ENCODE measurements around the gene SRM. TPM values are rescaled to one million over a fixed set of nuclear protein-coding genes. Genes with fewer than 3 reads are reported as not detected.

SRM gene
- total RNA-seq, 1 experiment from 2014 or later = 150 TPM

DNA sequence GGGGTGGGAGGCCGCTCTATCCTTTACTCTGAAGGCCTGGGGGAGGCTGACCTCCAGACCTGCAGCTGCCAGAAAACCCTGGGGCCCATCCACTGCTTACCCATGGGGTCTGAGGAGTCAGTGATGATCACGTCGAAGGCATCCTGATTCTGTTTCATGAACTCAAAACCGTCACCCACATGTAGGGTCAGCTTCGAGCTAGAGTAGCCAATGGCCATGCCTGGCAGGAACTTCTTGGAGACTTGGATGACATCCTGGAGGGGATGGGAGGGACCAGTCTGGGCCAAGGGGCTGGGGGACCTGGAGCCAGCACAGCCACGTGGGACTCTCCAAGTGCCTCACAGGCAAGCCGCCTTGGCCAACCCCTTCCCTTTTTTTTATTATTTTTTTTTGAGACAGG, 3.3 kb downstream of the SRM start:
- intact Hi-C loops (cut with micrococcal nuclease) = no loop called here
- no peak overlapping the region for H3K9ac ChIP-seq (ENCODE audit: low read length)
- POLR2A ChIA-PET = no interaction called here
- TF ChIP-seq ZBTB33 (IDR thresholded peaks at IDR 0.05; ENCODE audit: extremely low read depth, insufficient replicate concordance, low read length) = no peak
- TF ChIP-seq FOSL1 (IDR thresholded peaks at IDR 0.05; ENCODE audit: low read depth) = no peak
- no peak for TF ChIP-seq SIN3A (IDR thresholded peaks at IDR 0.05; ENCODE audit: low read depth)
- no peak for TF ChIP-seq YY1 (IDR thresholded peaks at IDR 0.05; ENCODE audit: extremely low read depth, insufficient replicate concordance, low read depth, low read length)
- TF ChIP-seq REST (IDR thresholded peaks at IDR 0.05; ENCODE audit: low read depth) = no peak
- TF ChIP-seq EZH2phosphoT487 (IDR thresholded peaks at IDR 0.05; ENCODE audit: borderline replicate concordance) = no peak
- TF ChIP-seq JUND (IDR thresholded peaks at IDR 0.05) = no peak
- TF ChIP-seq, protein P1, sequence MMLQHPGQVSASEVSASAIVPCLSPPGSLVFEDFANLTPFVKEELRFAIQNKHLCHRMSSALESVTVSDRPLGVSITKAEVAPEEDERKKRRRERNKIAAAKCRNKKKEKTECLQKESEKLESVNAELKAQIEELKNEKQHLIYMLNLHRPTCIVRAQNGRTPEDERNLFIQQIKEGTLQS (IDR thresholded peaks at IDR 0.05) = no peak
- no peak for TF ChIP-seq SP1 (IDR thresholded peaks at IDR 0.05; ENCODE audit: low read depth)
- TF ChIP-seq POLR2A (IDR thresholded peaks at IDR 0.05; ENCODE audit: borderline replicate concordance, extremely low read depth, insufficient read depth, insufficient read length) = no peak
- TF ChIP-seq EZH2 (IDR thresholded peaks at IDR 0.05) = no peak
- H3K27ac ChIP-seq (ENCODE audit: low read depth, low read length) = no peak overlapping the region
- peaks cover 44% of the 10 kb centered on the region for H3K79me2 ChIP-seq (ENCODE audit: insufficient read depth, low read length)
- peaks cover 2 to 25% of the 10 kb centered on the region in 2 experiments; a peak in 2 of 4 replicates for H3K36me3 ChIP-seq (ENCODE audit: control insufficient read depth in 1 of 2, insufficient read depth in 2 of 2, low read length in 2 of 2)
- BruUV-seq (replicated peaks) = no TSS peak
- H4K20me1 ChIP-seq (ENCODE audit: insufficient read depth) = no peaks in the 10 kb centered on the region
- RAD21 ChIA-PET (ENCODE audit: low non-redundant PET in 1 of 2, low total read pairs in 2 of 2, uncharacterized antibody in 2 of 2, unreplicated experiment in 2 of 2) = no interaction called here
- CTCF ChIA-PET = interaction anchor here (0.6 kb wide), 1 partner anchor 165 kb away, joined by 3 read pairs; no protein-coding TSS in a partner anchor
- H3K27me3 ChIP-seq (ENCODE audit: insufficient read depth, low read length) = no peaks in the 10 kb centered on the region
- no peak overlapping the region for H3K4me2 ChIP-seq (ENCODE audit: low read length)
- H3K9me3 ChIP-seq (ENCODE audit: control insufficient read depth in 1 of 2, insufficient read depth in 1 of 2, low read depth in 1 of 2, low read length in 2 of 2) = no peaks in the 10 kb centered on the region
- no peaks in the 10 kb centered on the region for H3K9me2 ChIP-seq (ENCODE audit: insufficient read depth)
- DNase-seq (ENCODE audit: low read depth, low spot score) (no peak), ATAC-seq (no peak)
- H2AFZ ChIP-seq (ENCODE audit: low read depth, low read length, poor library complexity, severe bottlenecking) = no peak overlapping the region
- peaks cover 6 to 21% of the 10 kb centered on the region in 2 experiments; a peak in 3 of 4 replicates for H3K4me1 ChIP-seq (ENCODE audit: control insufficient read depth in 1 of 2, insufficient read depth in 2 of 2, low read length in 2 of 2)
- no peak overlapping the region for H3K4me3 ChIP-seq (replicated peaks in 1 of 2; ENCODE audit: low read depth in 1 of 2, low read length in 2 of 2)

Measured in HCT116 (cell line).